Tibial artery (tissue), 4 donors: ENCODE measurements around the gene APP.

Experiments used
- DNase-seq, 2 donors: peaks; one replicate each; pipeline ENCODE4 v3.0.0-alpha.2; 2019
- H3K27ac ChIP-seq, 2 donors: fragments of 200-600 bp; sonication (generic) in 1 of 2; 1 replicate in 1 of 2; 2 replicates in 1 of 2; pipeline ENCODE4 v1.5.1; 2018 to 2019; ENCODE audit warnings: mild to moderate bottlenecking in 1 of 2
- H3K27me3 ChIP-seq, 2 donors: fragments of 200-600 bp; sonication (generic) in 1 of 2; one replicate each; pipeline versions ENCODE4 v1.5.1 to v1.6.0; 2016 to 2019
- H3K36me3 ChIP-seq, 3 donors: fragments of 200-600 bp; sonication (generic) in 2 of 3; one replicate each; pipeline ENCODE4 v1.5.1; 2016 to 2019; ENCODE audit warnings: mild to moderate bottlenecking in 2 of 3
- H3K4me1 ChIP-seq, 4 donors: fragments of 200-600 bp; sonication (generic) in 2 of 4; 1 replicate in 3 of 4; 2 replicates in 1 of 4; pipeline ENCODE4 v1.5.1; 2016 to 2019
- H3K4me3 ChIP-seq, 2 donors: fragments of 200-600 bp; sonication (generic) in 1 of 2; 1 replicate in 1 of 2; 2 replicates in 1 of 2; pipeline ENCODE4 v1.5.1; 2018 to 2019; ENCODE audit warnings: mild to moderate bottlenecking in 2 of 2
- H3K9me3 ChIP-seq, 3 donors: fragments of 200-600 bp; sonication (generic) in 1 of 3; one replicate each; pipeline ENCODE4 v1.5.1; 2016 to 2019
- intact Hi-C: fragments of 100-400 bp; cut with DNase I; formaldehyde crosslinking; loops from one replicate; pipeline ENCODE4 v1.15.0; 2023; ENCODE audit warnings: low total_unique reads
- TF ChIP-seq, protein P1 (sequence below), 2 experiments: fragments of 200-600 bp in 1 of 2; fragments of 450-650 bp in 1 of 2; IDR thresholded peaks; one replicate each; pipeline ENCODE4 v1.5.1; 2017 to 2019; ENCODE audit warnings: antibody characterized with exemption in 2 of 2, mild to moderate bottlenecking in 1 of 2, moderate library complexity in 1 of 2

Gene APP

GRCh38 chr21:25979845-25980616, 190.5 kb downstream of the APP start:
- Histone ChIP-seq H3K27me3 (no peaks in the 10 kb centered on the region), H3K4me1 (no peaks in the 10 kb centered on the region), H3K27ac (no peak overlapping the region), H3K9me3 (no peaks in the 10 kb centered on the region), H3K4me3 (no peak overlapping the region), H3K36me3 (peaks cover 20 to 38% (median 28%) of the 10 kb centered on the region in 3 donors)
- no peak for DNase-seq
- TF ChIP-seq, protein P1, sequence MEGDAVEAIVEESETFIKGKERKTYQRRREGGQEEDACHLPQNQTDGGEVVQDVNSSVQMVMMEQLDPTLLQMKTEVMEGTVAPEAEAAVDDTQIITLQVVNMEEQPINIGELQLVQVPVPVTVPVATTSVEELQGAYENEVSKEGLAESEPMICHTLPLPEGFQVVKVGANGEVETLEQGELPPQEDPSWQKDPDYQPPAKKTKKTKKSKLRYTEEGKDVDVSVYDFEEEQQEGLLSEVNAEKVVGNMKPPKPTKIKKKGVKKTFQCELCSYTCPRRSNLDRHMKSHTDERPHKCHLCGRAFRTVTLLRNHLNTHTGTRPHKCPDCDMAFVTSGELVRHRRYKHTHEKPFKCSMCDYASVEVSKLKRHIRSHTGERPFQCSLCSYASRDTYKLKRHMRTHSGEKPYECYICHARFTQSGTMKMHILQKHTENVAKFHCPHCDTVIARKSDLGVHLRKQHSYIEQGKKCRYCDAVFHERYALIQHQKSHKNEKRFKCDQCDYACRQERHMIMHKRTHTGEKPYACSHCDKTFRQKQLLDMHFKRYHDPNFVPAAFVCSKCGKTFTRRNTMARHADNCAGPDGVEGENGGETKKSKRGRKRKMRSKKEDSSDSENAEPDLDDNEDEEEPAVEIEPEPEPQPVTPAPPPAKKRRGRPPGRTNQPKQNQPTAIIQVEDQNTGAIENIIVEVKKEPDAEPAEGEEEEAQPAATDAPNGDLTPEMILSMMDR (IDR thresholded peaks at IDR 0.05), result no peak
- intact Hi-C loops, result no loop called here

DNA sequence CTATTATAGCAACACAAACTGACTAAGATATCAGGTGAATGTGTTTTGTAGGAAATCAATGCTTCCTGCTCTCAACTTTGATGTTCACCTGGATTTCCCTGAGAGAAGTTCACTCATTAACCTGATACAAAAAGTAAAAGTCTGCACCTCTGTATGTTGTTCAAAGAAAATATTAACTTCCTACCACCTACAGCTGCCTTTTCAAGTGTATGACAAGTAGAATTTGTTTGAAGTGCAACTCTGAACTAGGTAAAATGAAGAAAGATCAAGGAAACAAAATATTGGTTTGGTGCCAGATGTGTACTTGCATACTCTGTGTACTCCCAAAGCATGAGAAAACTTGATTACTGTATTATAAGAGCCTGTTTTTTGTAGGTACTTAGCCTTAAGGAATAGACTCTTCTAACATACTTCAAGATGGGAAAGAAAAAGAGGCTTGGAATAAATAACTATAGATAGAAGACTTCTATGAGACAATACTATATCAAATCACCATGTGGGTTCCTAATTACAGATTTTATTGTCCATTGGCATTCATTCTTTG, 193.4 kb downstream of the APP start:
- Histone ChIP-seq H3K4me3 (no peak overlapping the region), H3K27ac (no peak overlapping the region), H3K27me3 (no peaks in the 10 kb centered on the region), H3K4me1 (no peaks in the 10 kb centered on the region), H3K9me3 (no peaks in the 10 kb centered on the region), H3K36me3 (peaks cover 36 to 64% (median 51%) of the 10 kb centered on the region in 3 donors)
- intact Hi-C loops, result no loop called here
- TF ChIP-seq, protein P1 (IDR thresholded peaks at IDR 0.05), result no peak
- DNase-seq, result no peak

DNA sequence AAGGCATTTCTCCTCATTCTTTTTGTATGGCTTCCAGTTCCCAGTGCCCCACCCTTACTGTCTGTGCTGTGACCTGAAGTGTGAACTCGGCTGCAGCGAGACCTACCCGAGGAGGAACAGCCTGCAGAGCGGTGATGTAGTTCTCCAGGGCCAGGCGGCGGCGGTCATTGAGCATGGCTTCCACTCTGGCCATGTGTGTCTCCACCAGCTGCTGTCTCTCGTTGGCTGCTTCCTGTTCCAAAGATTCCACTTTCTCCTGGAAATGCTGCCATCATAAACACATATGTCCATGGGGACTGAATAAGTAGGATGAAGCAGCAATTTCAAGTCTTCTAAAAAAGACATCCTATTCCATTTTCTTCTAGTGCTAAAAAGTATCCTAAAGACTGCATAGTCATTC, 195.6 kb downstream of the APP start:
- Histone ChIP-seq H3K4me1 (no peaks in the 10 kb centered on the region), H3K9me3 (no peaks in the 10 kb centered on the region), H3K36me3 (peaks cover 40 to 69% (median 50%) of the 10 kb centered on the region in 3 donors), H3K4me3 (no peak overlapping the region), H3K27me3 (no peaks in the 10 kb centered on the region), H3K27ac (no peak overlapping the region)
- intact Hi-C loops, result no loop called here
- DNase-seq, result no peak
- TF ChIP-seq, protein P1 (IDR thresholded peaks at IDR 0.05), result no peak

GRCh38 chr21:25970254-25970930, 200.2 kb downstream of the APP start:
- Histone ChIP-seq H3K4me3 (no peak overlapping the region), H3K9me3 (no peaks in the 10 kb centered on the region), H3K36me3 (peaks cover 34 to 52% (median 40%) of the 10 kb centered on the region in 3 donors), H3K4me1 (no peaks in the 10 kb centered on the region), H3K27me3 (no peaks in the 10 kb centered on the region), H3K27ac (no peak overlapping the region)
- no peak for DNase-seq
- intact Hi-C loops, result no loop called here
- TF ChIP-seq, protein P1 (IDR thresholded peaks at IDR 0.05), result no peak

DNA sequence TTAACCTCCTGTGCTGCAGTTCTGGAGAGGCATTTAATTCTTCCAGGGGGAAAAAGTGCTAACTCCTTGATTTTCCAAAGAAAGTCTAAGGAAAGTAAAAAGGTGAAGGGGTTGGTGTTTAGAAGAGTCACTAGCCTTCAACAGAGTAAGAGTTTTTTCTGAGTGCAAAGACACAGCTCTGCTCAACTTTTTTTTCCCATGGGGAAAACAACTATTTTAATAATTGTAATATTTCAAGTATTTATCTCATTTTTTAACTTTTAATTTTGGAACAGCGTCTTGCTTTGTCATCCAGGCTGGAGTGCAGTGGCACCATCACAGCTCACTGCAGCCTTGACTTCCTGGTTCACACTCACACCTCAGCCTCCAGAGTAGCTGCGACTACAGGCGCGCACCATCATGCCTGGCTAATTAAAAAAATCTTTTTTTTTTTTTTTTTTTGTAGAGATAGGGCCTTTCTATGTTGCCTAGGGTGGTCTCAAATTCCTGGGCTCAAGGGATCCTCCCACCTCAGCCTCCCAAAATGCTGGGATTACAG, 202.6 kb downstream of the APP start:
- intact Hi-C loops, result no loop called here
- TF ChIP-seq, protein P1 (IDR thresholded peaks at IDR 0.05), result no peak
- Histone ChIP-seq H3K4me3 (no peak overlapping the region), H3K27me3 (no peaks in the 10 kb centered on the region), H3K4me1 (no peaks in the 10 kb centered on the region), H3K27ac (no peak overlapping the region), H3K9me3 (no peaks in the 10 kb centered on the region), H3K36me3 (peaks cover 16 to 28% (median 17%) of the 10 kb centered on the region in 3 donors)
- no peak for DNase-seq
